Astrocyte of the spinal cord (primary cell): ENCODE results near the gene HSPA12A.

Experiments used
- DNase-seq: peaks from one replicate; pipeline ENCODE4 v3.0.0; 2011; ENCODE audit warnings: low read depth, low spot score
- H3K4me3 ChIP-seq: 2 replicates; pipeline ENCODE4 v1.5.1; 2011; ENCODE audit warnings: low read depth, mild to moderate bottlenecking, low read length, moderate library complexity
- CTCF ChIP-seq: IDR thresholded peaks from 2 replicates; pipeline ENCODE4 v1.5.1; 2012; ENCODE audit warnings: low read depth, mild to moderate bottlenecking, low read length, inconsistent platforms
- in situ Hi-C: cut with HindIII; loops from 2 replicates; pipeline ENCODE4 v1.10.0; 2017; ENCODE audit warnings: low sequenced_read_pairs

The HSPA12A gene

GRCh38 chr10:116742367-116743265, at the start of gene HSPA12A:
HSPA12A (minus strand) TSS chr10:116742566; CDS start chr10:116742469, 97 bp downstream.
- in situ Hi-C loops = no loop called here
- peak within 1 kb of the TSS; percentile 35 for H3K4me3 ChIP-seq
- peak; percentile 69 for DNase-seq
- TF ChIP-seq CTCF = no peak

GRCh38 chr10:116791241-116791640, 48.9 kb upstream of the HSPA12A start:
- no peak overlapping the region for H3K4me3 ChIP-seq
- no peak for TF ChIP-seq CTCF
- DNase-seq = no peak
- in situ Hi-C loops = no loop called here

DNA sequence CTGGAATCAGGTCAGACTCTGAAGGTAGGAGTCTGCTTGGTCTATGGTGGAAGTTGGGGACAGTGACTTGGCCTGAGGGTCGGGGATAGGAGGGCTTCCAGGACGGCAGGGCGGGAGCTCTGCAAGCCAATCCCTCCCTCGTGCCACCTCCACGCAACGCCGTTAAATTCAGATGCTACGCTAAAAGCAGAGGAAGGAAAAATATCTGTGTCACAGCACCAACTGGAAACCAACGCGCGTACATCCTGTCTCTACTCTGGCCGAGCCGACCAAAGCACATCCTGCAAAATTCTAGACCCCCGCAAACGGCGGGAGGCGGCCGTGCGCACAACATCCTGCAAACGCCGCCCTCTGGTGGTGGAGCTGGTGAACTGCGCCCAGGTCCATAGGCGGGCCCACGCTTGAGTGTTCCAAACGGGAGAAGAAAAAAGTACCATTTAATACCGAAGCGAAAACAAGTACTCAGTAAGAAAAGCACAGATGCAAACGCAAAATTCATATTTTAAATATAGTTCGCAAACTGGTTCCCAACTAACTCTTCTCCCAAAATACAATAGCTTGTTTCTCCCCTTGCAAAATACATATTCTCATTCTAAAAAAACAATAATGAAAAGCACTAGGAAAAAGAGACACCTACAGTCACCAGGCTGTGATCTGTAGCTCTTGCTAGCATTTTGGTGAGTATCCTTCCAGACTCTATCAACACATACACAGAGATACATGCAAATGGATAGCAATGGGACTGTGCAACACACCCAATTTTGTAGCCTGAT, 45.7 kb upstream of the HSPA12A start:
- in situ Hi-C loops = no loop called here
- peak; percentile 70 for DNase-seq
- H3K4me3 ChIP-seq = no peak overlapping the region
- peak; percentile 99 for TF ChIP-seq CTCF

- in situ Hi-C loops = no loop called here
- no peak overlapping the region for H3K4me3 ChIP-seq
- TF ChIP-seq CTCF = no peak
- DNase-seq = no peak
Measured at GRCh38 chr10:116787053-116787659, 44.8 kb upstream of the HSPA12A start.

- no peak for TF ChIP-seq CTCF
- DNase-seq = no peak
- no peak overlapping the region for H3K4me3 ChIP-seq
- in situ Hi-C loops = no loop called here
Measured at GRCh38 chr10:116785867-116786266, 43.5 kb upstream of the HSPA12A start.

DNA sequence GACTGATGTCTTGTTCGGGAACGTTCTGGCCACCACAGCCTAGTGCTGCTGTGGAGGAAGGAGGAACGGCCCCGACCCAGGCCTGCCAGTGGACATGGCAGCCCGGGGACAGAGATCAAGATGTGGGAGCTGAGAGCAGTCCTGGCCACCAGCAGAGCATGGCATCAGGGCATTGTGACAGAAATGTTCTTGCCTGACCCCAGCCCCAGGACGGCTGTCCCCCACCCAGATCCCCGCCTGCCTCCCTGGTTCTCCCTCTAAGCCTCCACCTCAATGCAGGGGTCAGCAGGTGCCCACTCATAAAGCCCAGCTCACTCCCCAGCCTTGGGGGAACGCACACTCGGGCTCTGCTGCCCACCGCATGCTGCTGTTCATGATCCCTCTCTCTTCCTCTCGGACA, 42.9 kb upstream of the HSPA12A start:
- TF ChIP-seq CTCF = no peak
- H3K4me3 ChIP-seq = no peak overlapping the region
- no peak for DNase-seq
- in situ Hi-C loops = no loop called here
